Breast epithelium (tissue), 3 donors: ENCODE results near the gene CATSPERZ.

Experiments used
- POLR2A ChIP-seq: fragments of 450-650 bp; IDR thresholded peaks from one replicate; pipeline ENCODE4 v1.6.1; 2016; ENCODE audit warnings: antibody characterized with exemption, mild to moderate bottlenecking, moderate library complexity
- POLR2AphosphoS5 ChIP-seq, 3 donors: sonication (generic); formaldehyde crosslinking; IDR thresholded peaks; one replicate each; pipeline ENCODE4 v1.6.1; 2017; ENCODE audit warnings: antibody characterized with exemption in 3 of 3
- TF ChIP-seq, protein P1 (sequence below), 3 donors: fragments of 450-650 bp; IDR thresholded peaks; one replicate each; pipeline ENCODE4 v1.5.1; 2016 to 2017; ENCODE audit warnings: antibody characterized with exemption in 3 of 3, mild to moderate bottlenecking in 3 of 3, moderate library complexity in 3 of 3

- TF ChIP-seq POLR2AphosphoS5 (IDR thresholded peaks at IDR 0.05) (no peak), POLR2A (no peak)
- TF ChIP-seq, protein P1, sequence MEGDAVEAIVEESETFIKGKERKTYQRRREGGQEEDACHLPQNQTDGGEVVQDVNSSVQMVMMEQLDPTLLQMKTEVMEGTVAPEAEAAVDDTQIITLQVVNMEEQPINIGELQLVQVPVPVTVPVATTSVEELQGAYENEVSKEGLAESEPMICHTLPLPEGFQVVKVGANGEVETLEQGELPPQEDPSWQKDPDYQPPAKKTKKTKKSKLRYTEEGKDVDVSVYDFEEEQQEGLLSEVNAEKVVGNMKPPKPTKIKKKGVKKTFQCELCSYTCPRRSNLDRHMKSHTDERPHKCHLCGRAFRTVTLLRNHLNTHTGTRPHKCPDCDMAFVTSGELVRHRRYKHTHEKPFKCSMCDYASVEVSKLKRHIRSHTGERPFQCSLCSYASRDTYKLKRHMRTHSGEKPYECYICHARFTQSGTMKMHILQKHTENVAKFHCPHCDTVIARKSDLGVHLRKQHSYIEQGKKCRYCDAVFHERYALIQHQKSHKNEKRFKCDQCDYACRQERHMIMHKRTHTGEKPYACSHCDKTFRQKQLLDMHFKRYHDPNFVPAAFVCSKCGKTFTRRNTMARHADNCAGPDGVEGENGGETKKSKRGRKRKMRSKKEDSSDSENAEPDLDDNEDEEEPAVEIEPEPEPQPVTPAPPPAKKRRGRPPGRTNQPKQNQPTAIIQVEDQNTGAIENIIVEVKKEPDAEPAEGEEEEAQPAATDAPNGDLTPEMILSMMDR (IDR thresholded peaks at IDR 0.05): no peak
These were observed 33.8 kb upstream of the CATSPERZ start for GRCh38 chr11:64266339-64266738.
